CD4-positive, alpha-beta T cell treated with Interleukin-4 for 4 hours (primary cell): ENCODE measurements around the gene OR56A1.
"Not testable (repeated sequence)": the region's sequence is repeated elsewhere in the genome, so short reads cannot be mapped to it uniquely, and the experiment has no call there.

Experiments
- DNase-seq: peaks from one replicate; pipeline ENCODE4 v3.0.0-alpha.2; 2020

OR56A1 gene, protein sequence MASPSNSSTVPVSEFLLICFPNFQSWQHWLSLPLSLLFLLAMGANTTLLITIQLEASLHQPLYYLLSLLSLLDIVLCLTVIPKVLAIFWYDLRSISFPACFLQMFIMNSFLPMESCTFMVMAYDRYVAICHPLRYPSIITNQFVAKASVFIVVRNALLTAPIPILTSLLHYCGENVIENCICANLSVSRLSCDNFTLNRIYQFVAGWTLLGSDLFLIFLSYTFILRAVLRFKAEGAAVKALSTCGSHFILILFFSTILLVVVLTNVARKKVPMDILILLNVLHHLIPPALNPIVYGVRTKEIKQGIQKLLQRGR

DNA sequence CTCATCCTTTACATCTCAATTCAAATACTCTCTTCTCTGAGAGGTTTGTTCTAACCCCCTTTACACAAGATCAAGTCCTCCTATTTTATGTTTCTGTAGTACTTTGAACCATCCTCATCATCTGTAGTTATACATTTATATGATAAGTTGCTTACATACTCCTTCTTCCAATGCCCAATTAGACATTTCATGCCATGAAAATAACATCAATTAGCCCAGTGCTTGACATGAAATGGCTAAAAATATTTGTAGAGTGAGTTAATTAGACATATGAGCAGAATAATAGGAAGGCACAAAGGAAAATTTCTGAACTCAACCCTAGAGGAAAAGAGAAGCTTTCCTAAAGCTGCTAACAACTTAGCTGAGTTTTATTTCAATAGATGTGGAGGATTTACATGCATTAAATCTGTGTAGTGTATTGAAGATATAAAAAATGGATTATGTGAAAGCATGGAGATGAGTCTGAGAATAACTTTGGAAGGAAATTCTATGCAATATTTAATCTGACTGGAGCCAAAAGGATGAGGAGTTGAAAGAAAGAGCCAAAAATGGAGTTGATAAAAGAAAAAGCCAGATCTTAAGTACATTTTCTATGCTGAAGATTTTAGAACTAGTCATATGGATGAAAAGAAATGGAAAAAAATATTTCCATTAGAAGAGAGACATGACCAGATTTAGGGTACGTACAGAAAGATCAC is at the start of gene OR56A1:
Gene OR56A1, minus strand, starts transcription at position 51 of the 698 bp plus-strand sequence. CDS start 3,066 bp downstream, outside the sequence.
- no peak for DNase-seq

DNA sequence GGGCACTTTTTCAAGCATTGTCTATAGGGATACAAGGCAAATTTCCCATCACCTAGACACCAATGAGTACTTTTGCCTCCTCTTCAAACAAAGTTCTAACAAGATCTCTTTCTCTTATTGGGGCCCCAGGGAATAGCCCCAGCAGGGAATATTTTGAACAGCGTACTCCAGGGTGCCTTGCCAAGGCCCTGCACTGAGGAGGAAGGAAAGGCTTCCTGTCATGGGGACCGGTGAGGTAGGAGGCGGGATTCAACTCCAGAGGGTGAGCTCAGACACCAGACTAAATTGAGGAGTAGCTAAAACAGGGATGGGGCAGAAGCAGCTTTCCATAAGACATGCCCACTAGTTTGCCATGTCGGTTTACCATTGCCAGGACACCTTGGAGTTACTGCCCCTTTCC is 48.9 kb upstream of the OR56A1 start:
- DNase-seq, result no peak

DNA sequence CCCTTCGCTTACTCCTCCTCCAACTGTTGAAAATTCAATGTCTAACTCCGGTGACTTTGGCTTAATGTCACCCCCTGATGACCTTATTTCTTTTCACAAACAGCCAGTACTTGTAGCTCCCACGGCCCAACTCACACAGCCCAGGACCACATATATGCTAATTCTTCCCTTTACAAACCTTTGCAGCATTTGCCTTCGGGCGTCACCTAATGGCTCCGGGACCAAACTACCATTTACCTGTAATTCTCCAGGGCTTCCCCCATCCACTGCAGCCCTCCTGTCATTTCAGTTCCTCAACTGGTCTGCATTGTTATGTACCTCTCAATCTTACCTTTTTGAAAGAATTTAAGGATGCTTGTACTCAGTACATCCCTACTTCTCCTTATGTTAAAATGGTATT is 47.2 kb upstream of the OR56A1 start:
- DNase-seq, result no peak

DNA sequence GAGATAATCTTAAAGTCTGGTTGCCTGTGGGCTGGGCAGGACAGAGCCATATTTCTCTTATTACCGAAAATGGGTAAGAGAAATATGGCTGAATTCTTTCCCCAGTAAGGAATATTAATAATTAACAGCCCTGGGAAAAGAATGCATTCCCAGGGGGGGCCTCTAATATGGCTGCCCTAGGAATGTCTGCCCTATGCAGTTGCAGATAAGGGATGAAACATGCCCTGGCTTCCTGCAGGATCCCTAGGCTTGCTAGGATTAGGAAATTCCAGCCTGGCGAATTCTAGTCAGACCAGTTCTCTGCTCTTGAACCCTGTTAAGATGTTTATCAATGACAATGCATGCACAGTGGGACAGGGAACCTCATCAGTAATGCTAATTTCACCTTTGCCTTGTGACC is 45.9 kb upstream of the OR56A1 start:
- not testable (repeated sequence) for DNase-seq

DNA sequence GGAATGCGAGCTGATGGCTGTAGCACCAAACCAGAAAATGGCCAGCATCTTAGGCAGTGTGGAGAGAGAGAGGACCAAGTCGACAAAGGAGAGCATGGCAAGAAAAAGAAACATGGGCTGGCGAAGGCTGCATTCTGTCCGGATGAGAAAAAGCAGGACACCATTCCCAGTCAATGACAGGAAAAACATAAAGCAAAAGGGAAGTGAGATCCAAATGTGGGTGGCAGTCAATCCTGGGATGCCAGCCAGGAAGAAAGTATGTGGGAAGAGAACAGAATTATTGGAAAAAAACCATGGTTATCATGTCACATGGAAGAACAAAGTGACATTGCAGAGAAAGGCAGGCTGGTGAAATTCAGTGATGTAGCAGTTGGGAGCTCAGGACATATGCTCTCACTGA is 36.9 kb upstream of the OR56A1 start:
- no peak for DNase-seq

DNA sequence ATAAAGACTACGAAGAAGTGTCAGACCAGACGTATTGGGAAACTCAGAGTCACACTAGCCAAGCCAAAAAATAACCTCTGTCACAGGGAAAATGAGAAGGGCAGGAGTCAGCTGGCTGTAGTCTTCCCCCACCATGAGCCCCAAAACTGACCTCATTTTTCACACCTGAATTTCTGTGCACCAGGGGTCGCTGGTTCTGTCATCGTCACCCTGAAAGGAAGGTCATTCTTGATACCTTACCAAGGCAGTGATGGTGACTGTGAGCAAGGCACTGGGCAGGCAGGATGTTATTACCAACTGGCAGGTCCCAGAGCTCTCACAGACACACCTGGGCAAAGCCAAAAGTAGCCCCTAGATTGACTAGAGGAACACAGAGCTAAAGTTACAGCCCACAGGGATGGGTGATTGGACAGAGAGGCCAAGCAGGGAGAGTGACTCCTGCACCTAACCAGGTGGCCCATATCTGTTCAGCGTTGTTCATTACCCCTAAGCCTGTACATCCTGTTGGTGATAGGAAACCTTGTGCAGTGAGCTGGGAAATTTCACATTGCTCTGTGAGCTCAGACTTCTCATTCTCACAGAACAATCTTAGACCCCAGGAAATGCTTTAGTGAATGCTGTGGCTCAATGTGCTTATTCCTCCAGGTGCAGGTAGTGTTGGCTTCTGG is 32.3 kb upstream of the OR56A1 start:
- DNase-seq, result no peak

DNA sequence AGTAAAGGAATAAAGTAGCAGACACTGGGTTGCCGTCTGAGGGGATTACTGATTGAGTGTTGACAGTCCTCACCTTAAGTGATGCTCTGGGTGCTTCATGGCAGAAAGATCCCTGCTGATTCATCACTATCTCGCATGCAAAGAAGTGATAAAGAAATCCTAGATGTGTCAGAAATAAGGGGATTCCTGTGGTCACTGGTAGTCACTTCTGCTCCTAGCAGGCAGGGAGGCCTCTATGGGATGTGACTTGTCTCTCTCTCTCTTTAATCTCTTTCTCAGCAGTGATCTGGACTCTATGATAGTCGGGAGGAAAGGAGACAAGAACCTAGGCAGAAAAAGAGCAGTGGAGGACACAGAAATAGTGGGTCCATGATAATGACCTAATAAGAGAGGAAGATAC is 30.9 kb upstream of the OR56A1 start:
- no peak for DNase-seq

DNA sequence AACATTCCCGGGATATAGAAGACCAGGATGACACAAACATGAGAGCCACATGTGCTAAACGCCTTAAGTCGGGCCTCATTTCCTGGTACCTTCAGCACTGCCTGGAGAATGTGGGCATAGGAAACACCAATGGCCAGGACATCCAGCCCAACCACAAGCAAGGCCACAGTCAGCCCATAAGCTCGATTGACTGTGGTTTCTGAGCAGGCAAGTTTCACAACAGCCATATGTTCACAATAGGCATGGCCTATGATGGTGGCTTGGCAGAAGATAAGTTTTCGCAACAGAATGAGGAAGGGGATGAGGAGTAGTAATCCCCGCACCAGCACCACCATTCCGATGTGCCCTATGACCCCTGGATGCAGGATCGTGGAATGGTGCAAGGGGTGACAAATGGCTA is 26.9 kb upstream of the OR56A1 start:
- DNase-seq, result no peak

DNA sequence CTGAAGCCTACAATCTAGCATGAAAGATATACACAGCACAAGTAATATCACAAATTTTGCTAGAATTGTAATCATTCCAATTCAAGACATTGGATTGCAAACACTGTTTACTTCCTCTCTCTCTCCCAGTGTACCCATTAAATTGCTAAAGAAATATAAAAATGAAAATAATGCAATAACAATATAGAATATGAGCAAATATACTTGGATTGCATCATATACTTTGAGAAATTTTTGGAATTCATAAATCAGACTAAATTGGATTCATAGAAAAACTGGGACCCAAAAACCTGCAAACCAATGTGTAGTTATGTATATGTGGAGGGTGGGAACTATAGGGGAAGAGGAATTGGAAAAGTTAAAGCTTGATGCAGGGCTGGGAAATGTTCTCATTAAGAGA is 25.0 kb upstream of the OR56A1 start:
- no peak for DNase-seq

DNA sequence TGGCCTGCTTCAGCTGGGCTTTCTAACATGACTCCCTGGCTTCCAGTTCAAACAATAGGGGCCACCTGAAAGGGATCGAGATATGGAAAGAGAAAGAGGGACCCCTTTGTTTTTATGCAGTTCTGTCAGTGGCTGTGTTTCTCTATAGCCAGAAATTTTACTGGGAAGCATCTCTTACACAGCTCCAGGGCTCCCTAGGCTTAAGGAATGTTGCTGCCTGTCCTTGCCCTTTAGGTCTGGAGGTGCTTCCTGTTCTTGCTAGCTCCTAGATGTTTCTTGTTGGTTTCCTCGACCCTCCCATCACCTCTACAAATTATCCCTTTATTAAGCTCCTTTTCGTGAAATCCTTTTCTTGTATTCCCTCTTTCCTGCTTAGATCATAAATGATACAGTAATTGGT is 21.8 kb upstream of the OR56A1 start:
- DNase-seq, result no peak

DNA sequence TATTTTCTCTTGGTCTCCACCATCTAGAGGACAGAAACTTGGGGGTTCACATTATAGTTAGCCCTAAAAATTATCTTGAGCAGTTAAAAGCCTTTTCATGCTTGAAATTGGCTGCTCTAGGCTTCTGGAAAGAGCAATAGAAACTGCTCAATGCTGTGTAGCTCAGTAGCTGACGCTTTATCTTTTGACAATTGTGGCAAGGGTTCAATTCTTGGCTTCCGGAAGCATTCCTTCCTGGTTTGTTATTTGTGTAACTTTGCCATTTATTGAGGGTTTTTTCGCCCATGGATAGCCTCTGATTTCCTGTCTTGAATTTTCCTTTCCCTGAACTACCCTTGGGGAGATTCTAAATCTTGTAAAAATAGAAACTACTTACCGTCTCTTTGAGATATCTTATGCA is 10.3 kb upstream of the OR56A1 start:
- DNase-seq, result no peak

DNA sequence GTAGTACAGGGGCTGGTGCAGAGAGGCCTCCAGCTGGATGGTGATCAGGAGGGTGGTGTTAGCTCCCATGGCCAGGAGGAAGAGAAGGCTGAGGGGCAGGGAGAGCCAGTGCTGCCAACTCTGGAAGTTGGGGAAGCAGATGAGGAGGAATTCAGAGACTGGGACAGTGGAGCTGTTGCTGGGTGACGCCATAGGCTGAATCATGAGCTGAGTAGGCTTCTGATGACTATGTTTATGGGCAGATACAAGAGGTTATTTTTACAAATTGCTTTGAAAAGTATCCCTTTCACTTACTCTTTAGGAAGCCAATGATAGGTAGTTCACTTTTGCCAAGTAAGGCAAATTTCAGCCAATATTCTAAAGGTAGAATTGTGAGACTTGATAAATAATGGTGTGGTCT is 3.1 kb downstream of the OR56A1 start:
- DNase-seq, result no peak

DNA sequence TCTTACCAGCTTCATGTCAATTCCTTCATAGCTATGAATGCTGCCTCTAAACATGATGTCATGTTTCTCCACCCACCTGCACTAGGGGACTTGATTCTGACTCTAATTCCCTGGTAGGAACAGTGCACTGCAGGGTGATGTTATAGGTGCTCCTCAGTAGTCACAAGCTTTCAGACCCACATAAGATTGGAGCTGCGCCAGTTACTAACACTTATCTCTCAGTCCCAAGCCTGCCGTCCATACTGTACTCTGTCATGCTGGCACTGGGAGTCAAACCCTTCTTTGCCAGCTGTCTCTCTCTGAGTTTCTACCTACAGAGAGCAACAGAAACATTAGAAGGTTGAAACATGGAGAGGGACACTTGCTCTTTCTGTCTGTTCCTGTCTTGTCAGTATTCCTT is 5.5 kb downstream of the OR56A1 start:
- no peak for DNase-seq

DNA sequence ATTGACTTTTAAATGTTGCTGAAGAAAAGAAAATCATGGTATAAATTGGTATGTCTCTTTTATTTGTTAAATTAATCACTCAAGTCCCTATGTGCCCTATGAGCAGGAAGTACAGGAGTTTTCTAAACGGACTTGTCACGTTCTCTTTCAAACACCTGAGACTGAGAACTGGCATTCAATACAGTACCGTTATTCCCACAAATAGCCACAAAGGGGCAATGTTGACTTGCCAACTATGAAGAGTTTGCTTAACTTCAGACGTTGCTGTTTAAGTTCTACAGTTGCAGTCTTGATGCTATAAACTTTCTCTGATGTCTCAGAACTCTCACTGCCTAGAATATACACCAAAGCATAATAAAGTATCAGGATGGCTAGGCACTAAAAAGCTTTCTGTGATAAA is 7.6 kb downstream of the OR56A1 start:
- peak; percentile 38 for DNase-seq

DNA sequence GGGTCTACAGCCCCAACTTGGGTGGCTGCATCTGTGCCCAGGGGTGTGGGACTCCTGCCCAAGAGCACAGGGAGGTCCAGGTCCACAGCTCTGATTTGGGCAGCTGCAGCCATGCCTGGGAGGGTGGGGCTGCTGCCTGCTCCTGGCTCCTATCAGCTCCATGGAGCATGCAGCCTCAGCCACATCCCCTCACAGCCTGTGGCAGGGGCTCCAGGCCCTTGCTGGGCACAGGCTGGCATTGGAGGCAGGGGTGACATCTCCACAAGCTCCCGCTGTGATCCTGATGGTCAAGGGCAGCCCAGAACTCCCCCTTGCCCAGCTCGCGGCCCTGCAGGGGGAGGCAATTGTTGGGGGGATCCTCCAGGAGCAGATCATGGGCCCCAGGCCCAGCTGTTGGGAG is 17.5 kb downstream of the OR56A1 start:
- DNase-seq, result no peak

DNA sequence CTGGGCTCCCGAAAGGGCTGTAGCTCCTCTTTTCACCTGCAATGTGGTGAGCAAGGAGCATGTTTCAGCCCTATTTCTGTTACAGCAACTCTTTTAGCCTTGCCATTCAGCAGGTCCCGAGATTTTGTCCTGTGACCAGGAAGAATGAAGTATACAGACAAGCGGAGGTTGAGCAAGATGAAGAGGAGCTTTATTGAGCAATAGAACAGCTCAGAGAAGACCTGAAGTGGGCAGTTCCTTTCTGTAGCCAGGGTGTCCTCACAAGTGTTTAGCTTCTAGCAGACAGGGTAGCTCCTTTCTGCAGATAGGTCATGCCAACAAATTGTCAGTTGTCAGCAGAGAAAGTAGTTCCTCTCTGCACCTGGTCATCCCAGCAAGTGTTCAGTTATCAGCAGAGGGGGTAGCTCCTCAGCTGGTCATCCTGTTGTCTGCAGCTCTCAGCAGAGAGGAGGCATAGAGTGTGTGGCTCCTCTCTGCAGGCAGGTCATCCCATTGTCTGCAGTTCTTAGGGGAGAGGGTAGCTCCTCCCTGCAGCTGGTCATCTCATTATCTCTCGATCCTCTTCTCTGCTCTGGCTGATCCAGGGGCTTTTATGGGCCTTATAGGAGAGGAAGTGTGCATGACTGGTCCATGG is 18.4 kb downstream of the OR56A1 start:
- no peak for DNase-seq

DNA sequence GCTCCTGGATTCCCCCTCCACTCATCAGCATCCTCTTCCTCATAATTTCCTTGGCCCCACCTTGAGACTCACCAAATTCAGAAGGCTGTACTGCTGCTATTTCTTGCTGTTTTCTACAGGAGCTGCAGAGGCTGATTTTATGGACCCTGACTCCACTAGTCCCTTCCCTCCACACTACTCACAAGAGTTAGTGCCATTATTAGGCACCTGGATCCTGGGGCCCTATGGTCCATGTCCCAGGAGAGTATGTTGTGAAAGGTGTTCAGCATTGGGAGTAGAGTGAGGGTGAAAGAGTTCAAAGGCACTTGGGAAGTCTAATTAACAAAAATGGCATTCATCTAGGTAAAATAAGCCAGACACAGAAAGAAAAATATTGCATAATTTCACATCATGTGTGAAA is 23.7 kb downstream of the OR56A1 start, which contains the start of gene OR56A4:
Gene OR56A4, minus strand, starts transcription at position 101 of the 400 bp plus-strand sequence. CDS start 3,954 bp downstream, outside the sequence.
- DNase-seq, result no peak

DNA sequence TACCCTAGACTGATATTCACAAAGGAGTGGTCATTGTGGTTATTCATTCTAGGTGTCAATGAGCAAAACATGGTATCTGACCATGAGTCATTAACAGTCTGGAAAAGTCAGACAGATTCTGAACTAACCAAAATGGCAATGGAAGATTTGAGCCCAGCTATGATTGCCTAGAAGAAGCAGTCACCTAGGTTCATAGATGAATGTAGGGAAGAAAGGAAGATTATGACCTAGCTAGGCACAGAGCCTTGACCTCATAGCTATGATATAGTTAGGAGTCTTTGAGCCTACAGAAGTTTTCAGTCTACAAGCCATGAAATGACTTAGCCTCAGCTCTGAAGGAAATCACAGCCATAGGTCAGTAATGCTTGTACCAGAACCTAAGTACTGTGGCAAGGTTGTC is 24.2 kb downstream of the OR56A1 start:
- DNase-seq, result no peak

DNA sequence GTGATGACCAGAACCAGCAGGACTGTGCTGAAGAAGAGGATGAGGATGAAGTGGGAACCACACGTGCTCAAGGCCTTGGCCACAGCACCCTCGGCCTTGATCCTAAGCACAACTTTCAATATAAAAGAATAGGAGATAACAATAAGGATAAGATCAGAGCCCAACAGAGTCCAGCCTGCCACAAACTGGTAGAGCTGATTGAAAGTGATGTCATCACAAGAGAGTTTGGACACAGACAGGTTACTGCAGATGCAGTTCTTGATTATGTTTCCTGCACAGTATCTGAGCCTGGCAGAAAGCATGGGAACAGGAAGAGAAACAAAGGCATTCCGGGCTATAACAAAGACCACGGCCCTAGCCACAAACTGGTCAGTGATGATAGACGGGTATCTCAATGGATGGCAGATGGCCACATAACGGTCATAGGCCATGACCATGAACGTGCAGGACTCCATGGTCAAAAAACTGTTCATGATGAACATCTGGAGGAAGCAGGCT is 28.3 kb downstream of the OR56A1 start:
- DNase-seq, result no peak

DNA sequence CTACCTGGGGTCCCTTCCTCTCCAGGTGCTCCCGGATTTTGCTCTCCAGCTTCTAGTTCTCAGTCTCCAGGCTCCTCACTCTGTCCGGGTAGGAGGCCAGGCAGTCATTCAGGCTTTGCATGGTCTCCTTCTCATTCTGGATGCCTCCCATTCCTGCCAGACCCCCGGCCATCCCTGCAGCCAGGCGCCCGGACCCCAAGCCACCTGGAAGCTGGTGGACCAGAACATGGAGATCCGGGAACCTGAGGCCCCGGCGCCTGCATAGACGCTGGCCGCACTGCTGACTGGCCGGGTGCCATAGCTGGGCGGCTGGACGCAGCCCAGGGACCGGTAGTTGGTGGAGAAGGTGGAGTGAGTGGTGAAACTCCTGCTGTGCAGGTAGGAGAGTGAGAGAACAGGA is 35.8 kb downstream of the OR56A1 start:
- DNase-seq, result no peak

DNA sequence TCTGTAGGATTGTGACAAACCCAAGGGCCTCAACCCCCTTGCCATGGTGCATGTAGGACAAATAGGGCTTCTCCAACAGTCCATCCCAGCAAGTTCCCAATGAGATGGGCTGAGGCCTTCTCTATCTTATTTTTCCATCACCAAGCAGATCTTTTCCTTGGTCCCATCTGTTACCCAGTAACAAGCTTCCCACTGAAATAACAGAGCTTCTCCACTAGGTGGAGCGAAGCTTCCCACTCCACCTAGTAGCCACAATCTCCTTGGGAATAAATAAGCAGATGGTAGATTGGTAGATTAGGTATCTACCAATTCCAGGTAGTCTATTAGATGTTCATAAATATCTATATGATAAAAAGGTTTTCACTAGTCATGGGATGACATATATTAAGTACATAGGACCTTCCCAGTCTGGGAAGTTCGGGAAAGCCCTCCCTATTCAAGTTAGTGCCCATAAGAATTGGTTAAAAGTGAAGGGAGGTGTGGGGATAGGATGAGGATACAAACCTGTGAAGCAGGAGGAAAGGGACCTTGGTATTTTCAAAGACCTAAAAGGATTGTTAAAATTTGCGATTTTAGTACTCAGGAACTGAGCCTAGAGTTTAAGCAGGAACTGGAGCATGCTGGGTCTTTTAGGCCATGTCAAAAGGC is 37.8 kb downstream of the OR56A1 start:
- DNase-seq, result no peak

DNA sequence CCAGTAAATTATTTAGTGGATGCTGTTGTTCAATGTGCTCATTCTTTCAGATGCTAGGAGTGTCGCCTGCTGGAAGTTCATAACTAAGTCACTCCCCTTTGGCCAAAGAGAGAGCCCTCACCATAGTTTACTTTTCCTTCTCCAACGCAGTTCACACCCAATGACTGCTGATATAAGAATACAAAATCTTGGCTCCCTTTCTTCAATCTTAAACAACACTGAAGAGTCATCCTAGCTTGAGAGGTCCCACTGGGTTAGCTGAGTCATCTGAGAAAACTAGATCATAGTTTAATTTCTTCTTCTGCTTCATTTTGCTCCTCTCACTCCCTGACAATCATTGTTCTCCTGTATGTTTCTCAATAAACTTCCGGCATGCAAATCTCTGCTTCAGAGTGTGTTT is 38.4 kb downstream of the OR56A1 start:
- DNase-seq, result no peak

DNA sequence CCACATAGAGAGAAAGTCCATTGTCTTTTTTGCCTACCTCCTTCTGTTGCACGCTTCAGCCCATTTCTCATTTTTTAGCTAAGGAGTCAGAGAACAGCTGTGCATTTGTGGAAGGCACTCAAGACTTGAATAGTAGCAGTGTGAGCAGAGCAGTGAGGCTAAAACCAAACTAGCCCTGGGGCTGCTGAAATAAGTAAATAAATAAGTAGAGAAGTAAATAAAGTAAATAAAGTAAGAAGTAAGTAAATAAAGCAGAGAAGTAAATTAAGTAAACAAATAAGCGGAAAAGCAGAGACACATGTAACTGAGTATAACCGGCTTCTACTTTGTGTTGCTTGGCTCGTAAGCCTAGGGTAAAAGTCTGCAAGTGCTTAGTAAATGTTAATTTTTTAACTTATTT is 41.4 kb downstream of the OR56A1 start:
- no peak for DNase-seq
